ENCODE data around the gene ODR4.

DNA sequence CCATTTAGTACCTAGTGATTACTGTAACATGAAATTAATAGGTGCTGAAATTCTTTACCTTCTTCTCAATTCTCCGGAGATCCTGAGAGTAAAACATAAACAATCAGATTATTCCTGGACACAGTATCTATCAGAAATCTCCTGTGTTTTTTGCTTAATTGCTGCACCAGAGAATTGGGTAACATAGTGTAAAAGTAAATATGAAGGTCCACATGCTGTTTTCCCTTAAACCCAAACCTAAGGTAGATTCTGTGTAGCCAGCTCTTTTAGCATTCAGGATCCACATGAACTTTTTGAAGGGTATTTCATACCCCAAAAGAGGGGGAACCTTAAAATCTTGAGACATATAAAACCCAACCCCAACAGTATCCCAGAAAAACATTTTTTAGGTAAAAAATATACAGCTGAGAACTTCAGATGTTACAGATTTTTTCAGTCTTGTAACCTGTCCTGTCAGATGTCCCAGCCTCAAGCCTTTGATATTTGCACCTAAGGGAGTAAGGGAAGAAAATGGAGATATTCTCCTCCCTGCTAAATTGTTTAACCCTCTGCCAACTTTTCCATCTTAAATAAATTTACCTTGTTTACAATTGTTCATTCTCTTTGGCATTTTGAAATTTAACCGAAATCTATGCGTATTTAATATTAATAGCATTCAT, 11.2 kb downstream of the ODR4 start:
- TF ChIP-seq, protein P1, sequence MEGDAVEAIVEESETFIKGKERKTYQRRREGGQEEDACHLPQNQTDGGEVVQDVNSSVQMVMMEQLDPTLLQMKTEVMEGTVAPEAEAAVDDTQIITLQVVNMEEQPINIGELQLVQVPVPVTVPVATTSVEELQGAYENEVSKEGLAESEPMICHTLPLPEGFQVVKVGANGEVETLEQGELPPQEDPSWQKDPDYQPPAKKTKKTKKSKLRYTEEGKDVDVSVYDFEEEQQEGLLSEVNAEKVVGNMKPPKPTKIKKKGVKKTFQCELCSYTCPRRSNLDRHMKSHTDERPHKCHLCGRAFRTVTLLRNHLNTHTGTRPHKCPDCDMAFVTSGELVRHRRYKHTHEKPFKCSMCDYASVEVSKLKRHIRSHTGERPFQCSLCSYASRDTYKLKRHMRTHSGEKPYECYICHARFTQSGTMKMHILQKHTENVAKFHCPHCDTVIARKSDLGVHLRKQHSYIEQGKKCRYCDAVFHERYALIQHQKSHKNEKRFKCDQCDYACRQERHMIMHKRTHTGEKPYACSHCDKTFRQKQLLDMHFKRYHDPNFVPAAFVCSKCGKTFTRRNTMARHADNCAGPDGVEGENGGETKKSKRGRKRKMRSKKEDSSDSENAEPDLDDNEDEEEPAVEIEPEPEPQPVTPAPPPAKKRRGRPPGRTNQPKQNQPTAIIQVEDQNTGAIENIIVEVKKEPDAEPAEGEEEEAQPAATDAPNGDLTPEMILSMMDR (conservative IDR thresholded peaks at IDR 0.05; ENCODE audit: low read depth, low read length): no peak
- no peak for TF ChIP-seq EZH2 (IDR thresholded peaks at IDR 0.05; ENCODE audit: low read length, unreplicated experiment)
- TF ChIP-seq EZH2phosphoT487 (IDR thresholded peaks at IDR 0.05; ENCODE audit: borderline replicate concordance, low read length): no peak

Measured in PC-3 (cell line).